ENCODE data around the gene ATOH1.

The ATOH1 gene

GRCh38 chr4:93828332-93828994 lies at the start of gene ATOH1:
Gene ATOH1 (plus strand): TSS chr4:93828753. CDS start chr4:93828927, 174 bp downstream.
- DNase-seq (ENCODE audit: low spot score) = no peak

- no peak for DNase-seq (ENCODE audit: low spot score)
Observed at GRCh38 chr4:93779228-93779627, 49.3 kb upstream of the ATOH1 start.

GRCh38 chr4:93780080-93780479 lies 48.5 kb upstream of the ATOH1 start:
- DNase-seq (ENCODE audit: low spot score) = no peak

GRCh38 chr4:93781198-93781597 lies 47.4 kb upstream of the ATOH1 start:
- no peak for DNase-seq (ENCODE audit: low spot score)

GRCh38 chr4:93786149-93786548 lies 42.4 kb upstream of the ATOH1 start:
- no peak for DNase-seq (ENCODE audit: low spot score)

- DNase-seq (ENCODE audit: low spot score) = peak; percentile 63
Observed at GRCh38 chr4:93788712-93789111, 39.8 kb upstream of the ATOH1 start.

GRCh38 chr4:93791570-93792195 lies 36.9 kb upstream of the ATOH1 start:
- peak; percentile 82 for DNase-seq (ENCODE audit: low spot score)

- no peak for DNase-seq (ENCODE audit: low spot score)
Observed at GRCh38 chr4:93802045-93802444, 26.5 kb upstream of the ATOH1 start.

GRCh38 chr4:93809773-93810172 lies 18.8 kb upstream of the ATOH1 start:
- DNase-seq (ENCODE audit: low spot score) = no peak

- no peak for DNase-seq (ENCODE audit: low spot score)
Observed at GRCh38 chr4:93810340-93810992, 18.1 kb upstream of the ATOH1 start.

GRCh38 chr4:93813092-93813491 lies 15.5 kb upstream of the ATOH1 start:
- DNase-seq (ENCODE audit: low spot score) = no peak

- no peak for DNase-seq (ENCODE audit: low spot score)
Observed at GRCh38 chr4:93814141-93814540, 14.4 kb upstream of the ATOH1 start.

GRCh38 chr4:93814722-93815121 lies 13.8 kb upstream of the ATOH1 start:
- peak; percentile 30 for DNase-seq (ENCODE audit: low spot score)

GRCh38 chr4:93825551-93826216 lies 2.9 kb upstream of the ATOH1 start:
- no peak for DNase-seq (ENCODE audit: low spot score)

- DNase-seq (ENCODE audit: low spot score) = no peak
Observed at GRCh38 chr4:93827272-93827947, 1.1 kb upstream of the ATOH1 start.

GRCh38 chr4:93828995-93829819 lies 654 bp downstream of the ATOH1 start:
- DNase-seq (ENCODE audit: low spot score) = no peak

GRCh38 chr4:93829820-93830687 lies 1.5 kb downstream of the ATOH1 start:
- no peak for DNase-seq (ENCODE audit: low spot score)

GRCh38 chr4:93831716-93832496 lies 3.4 kb downstream of the ATOH1 start:
- DNase-seq (ENCODE audit: low spot score) = no peak

- DNase-seq (ENCODE audit: low spot score) = no peak
Observed at GRCh38 chr4:93834249-93835066, 5.9 kb downstream of the ATOH1 start.
